Cardiac muscle cell (in vitro differentiated cells and primary cell): Measurements from ENCODE around the gene HCFC1. TPM values are rescaled to one million over a fixed set of nuclear protein-coding genes. Genes with fewer than 3 reads are reported as not detected.
A peak's percentile ranks its signal among the peaks of the same experiment; 100 is the strongest.

Experiments used
- DNase-seq, 2 donors: peaks; one replicate each; pipeline versions ENCODE4 v3.0.0 to v3.0.0-alpha.2; 2010 to 2017; ENCODE audit warnings: low read depth in 1 of 2, low spot score in 1 of 2
- H3K27ac ChIP-seq: fragments of 200-600 bp; sonication (generic); 2 replicates; pipeline ENCODE4 v1.5.1; 2016
- H3K27me3 ChIP-seq: fragments of 200-600 bp; sonication (generic); 2 replicates; pipeline ENCODE4 v1.6.0; 2016; ENCODE audit warnings: control low read depth
- H3K36me3 ChIP-seq: fragments of 200-600 bp; sonication (generic); 2 replicates; pipeline ENCODE4 v1.5.1; 2016; ENCODE audit warnings: control low read depth
- H3K4me1 ChIP-seq: fragments of 200-600 bp; sonication (generic); 2 replicates; pipeline ENCODE4 v1.8.1; 2017; ENCODE audit warnings: low read depth, mild to moderate bottlenecking, mixed run types
- H3K4me3 ChIP-seq: fragments of 200-600 bp; sonication (generic); 2 replicates; pipeline ENCODE4 v1.5.1; 2016; ENCODE audit warnings: mild to moderate bottlenecking
- H3K9me3 ChIP-seq: fragments of 200-600 bp; sonication (generic); 2 replicates; pipeline ENCODE4 v1.5.1; 2017; ENCODE audit warnings: low read depth, mild to moderate bottlenecking, control low read depth
- polyA plus RNA-seq: library from polyadenylated mRNA; unstranded; fragments of >200 nt; fragmentation: Nextera tagmentation; extraction: Ambion mirVana; gene quantifications from 2 replicates; pipeline ENCODE4 v1.2.1, GENCODE V29; 2016
- total RNA-seq: library from RNA; depleted of rRNA; stranded (reverse); fragments of >200 nt; gene quantifications from 2 replicates; pipeline ENCODE4 v1.2.3, GENCODE V29; 2016
- TF ChIP-seq, protein P1 (sequence below): IDR thresholded peaks from 2 replicates; pipeline ENCODE4 v1.5.1; 2012; ENCODE audit warnings: low read depth, mild to moderate bottlenecking, low read length

The HCFC1 gene
- 72.7 and 85.6 TPM in 2 replicates for total RNA-seq
- polyA plus RNA-seq = 21.5 and 30.1 TPM in 2 replicates

DNA sequence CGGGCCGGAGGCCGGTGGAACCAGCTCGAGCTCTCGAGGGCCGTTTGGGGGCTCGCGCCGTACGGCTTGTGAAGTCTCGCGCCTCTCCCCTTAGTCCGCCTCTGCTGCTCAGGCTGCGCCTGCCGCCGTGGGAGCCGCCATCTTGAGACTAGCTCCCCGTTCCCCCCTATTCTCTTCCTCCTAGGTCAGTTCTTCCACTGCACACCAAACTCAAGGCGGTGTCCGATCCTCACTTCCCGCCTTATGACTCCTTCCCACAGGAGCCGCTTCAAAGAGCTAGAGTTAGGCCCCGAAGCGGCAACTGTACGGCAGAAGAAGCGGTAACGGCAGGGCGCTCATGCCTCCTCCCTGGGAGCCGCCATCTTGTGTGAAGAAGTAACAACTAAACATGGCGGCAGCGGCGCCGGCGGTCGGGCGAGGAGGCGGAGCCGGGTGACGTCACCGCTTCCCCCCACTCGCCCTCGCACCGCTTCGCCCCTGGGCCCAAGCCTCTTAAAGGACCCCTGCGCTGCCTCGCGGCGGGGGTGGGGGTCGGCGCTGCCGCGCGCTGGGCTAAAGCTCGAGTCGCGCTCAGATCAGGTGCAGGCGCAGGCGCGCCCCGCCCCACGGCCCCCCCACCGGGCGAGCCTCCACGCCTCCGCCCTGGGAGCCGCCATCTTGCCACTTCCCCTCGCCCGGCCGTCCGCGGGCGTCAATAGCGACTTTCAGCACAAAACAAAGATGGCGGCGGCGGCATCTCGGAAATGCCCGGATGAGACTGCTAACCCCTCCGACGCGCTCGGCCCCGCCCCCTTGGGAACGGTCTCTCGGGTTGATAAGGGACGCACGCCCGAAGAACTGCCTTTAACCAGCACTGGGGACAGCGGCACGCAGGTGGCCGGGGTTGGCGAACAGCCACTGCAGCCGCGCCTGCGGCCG lies at the start of gene HCFC1:
HCFC1 (minus strand) TSS at position 369 of the 918 bp plus-strand sequence. CDS start 978 bp downstream, outside the sequence.
- DNase-seq = peak; percentile 89 to 92
- Histone ChIP-seq H3K27me3 (no peaks in the 10 kb centered on the region), H3K36me3 (peaks cover 2% of the 10 kb centered on the region), H3K9me3 (no peaks in the 10 kb centered on the region), H3K27ac (peak within 1 kb of the TSS; percentile 100), H3K4me1 (no peaks in the 10 kb centered on the region), H3K4me3 (peak within 1 kb of the TSS; percentile 77)
- TF ChIP-seq, protein P1, sequence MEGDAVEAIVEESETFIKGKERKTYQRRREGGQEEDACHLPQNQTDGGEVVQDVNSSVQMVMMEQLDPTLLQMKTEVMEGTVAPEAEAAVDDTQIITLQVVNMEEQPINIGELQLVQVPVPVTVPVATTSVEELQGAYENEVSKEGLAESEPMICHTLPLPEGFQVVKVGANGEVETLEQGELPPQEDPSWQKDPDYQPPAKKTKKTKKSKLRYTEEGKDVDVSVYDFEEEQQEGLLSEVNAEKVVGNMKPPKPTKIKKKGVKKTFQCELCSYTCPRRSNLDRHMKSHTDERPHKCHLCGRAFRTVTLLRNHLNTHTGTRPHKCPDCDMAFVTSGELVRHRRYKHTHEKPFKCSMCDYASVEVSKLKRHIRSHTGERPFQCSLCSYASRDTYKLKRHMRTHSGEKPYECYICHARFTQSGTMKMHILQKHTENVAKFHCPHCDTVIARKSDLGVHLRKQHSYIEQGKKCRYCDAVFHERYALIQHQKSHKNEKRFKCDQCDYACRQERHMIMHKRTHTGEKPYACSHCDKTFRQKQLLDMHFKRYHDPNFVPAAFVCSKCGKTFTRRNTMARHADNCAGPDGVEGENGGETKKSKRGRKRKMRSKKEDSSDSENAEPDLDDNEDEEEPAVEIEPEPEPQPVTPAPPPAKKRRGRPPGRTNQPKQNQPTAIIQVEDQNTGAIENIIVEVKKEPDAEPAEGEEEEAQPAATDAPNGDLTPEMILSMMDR = no peak

DNA sequence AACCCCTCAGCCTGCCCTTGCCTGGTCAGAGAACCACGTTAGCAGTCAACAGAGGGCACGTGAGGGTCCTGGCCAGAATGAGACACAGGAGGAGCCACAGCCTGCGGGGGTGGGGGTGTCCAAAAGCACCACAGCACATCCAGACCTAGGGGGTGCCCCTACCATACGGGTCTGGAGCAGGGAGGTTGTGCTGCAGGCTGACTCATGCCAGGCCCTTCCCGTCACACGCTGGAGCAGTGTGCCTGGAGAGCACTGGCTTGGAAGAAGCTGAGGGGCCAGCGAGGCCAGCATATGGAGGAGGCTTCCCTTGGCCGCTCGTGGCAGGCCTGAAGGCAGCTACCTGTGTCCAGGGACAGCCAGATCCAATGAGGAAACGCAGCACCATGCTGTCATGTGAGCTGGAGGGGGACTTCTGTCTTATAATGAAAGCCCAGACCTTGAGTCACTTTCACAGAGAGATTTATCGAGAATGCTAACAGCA lies 49.6 kb upstream of the HCFC1 start:
- Histone ChIP-seq H3K36me3 (no peaks in the 10 kb centered on the region), H3K27me3 (no peaks in the 10 kb centered on the region), H3K27ac (no peak overlapping the region), H3K4me1 (peaks cover 39% of the 10 kb centered on the region), H3K4me3 (no peak overlapping the region), H3K9me3 (no peaks in the 10 kb centered on the region)
- peak in 1 of 2 donors; percentile 64 for DNase-seq
- TF ChIP-seq, protein P1 = no peak

- DNase-seq = no peak
- Histone ChIP-seq H3K4me3 (peak overlapping the region; percentile 23), H3K27me3 (no peaks in the 10 kb centered on the region), H3K9me3 (no peaks in the 10 kb centered on the region), H3K27ac (peak overlapping the region; percentile 73), H3K36me3 (no peaks in the 10 kb centered on the region), H3K4me1 (peaks cover 34% of the 10 kb centered on the region)
- TF ChIP-seq, protein P1 = no peak
Observed at GRCh38 chrX:154020536-154021115, 49.0 kb upstream of the HCFC1 start.

DNA sequence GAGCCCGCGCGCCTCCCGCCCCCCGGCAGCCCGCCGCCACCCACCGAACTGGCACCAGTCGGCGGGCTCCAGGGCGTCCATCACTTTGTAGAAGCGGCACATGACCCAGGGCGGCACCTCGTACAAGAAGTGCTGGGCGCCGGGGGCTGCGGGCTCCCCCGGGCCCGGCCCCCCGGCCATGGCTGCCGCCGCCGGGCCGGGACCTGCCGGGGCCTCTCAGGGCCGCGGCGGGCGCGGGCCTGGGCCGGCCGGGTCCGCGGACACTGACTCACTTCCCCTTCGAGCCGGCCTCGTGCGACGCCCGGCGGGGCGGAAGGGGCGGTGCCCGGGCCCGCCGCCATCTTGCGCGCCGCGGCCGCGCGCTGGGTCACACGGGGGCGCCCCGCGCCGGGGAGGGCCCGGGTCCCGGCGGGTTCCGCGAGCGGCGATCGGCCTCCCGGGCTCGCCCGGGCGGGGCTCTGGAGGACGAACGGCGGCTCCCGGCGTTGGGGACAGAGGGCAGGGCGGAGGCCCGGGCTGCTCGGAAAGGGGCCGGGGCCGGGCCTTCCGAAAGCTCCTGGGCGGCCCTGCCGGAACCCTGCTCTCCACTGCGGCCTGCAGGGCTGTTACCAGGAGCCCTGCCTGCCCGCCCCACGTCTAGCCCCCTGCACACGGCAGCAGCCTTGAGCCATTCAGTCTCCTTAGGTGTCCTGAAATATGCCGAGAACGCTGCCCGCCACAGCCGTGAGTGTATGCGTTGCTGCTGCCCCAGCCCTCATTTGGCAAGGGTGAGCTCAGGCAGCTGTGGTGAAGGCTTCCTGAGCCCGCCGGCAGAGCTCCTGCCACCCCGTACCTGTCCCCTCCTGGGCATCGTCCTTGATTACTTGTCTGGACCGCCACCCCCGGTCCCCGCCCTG lies 48.3 kb upstream of the HCFC1 start, which contains the start of gene IRAK1:
IRAK1 (minus strand) TSS at position 270 of the 896 bp plus-strand sequence; CDS start at position 180, 90 bp downstream.
- Histone ChIP-seq H3K36me3 (no peaks in the 10 kb centered on the region), H3K4me3 (peak within 1 kb of the TSS; percentile 23), H3K4me1 (peaks cover 33% of the 10 kb centered on the region), H3K9me3 (no peaks in the 10 kb centered on the region), H3K27ac (peak within 1 kb of the TSS; percentile 73), H3K27me3 (no peaks in the 10 kb centered on the region)
- TF ChIP-seq, protein P1 = no peak
- DNase-seq = peak; percentile 51 to 68
